IMR-90 (cell line): Measurements from ENCODE around the gene NEAT1. TPM values are rescaled to one million over a fixed set of nuclear protein-coding genes. Genes with fewer than 3 reads are reported as not detected.

ENCODE experiments used
- CHD1 ChIP-seq: IDR thresholded peaks from 2 replicates; pipeline ENCODE4 v1.6.1; 2012; ENCODE audit warnings: low read depth, low read length, improper control_type of control experiment
- MAFK ChIP-seq: IDR thresholded peaks from 2 replicates; pipeline ENCODE4 v1.6.1; 2012; ENCODE audit warnings: low read depth, low read length, improper control_type of control experiment
- POLR2A ChIP-seq: IDR thresholded peaks from 2 replicates; pipeline ENCODE4 v1.6.1; 2012; ENCODE audit warnings: mild to moderate bottlenecking, low read depth, low read length
- RFX5 ChIP-seq: IDR thresholded peaks from 2 replicates; pipeline ENCODE4 v1.8.0; 2012; ENCODE audit warnings: low read depth, mild to moderate bottlenecking, low read length, moderate library complexity
- microRNA-seq, 2 experiments: library from miRNA; stranded (forward) in 1 of 2; unstranded in 1 of 2; fragments of 10-50 nt in 1 of 2; fragments of <30 nt in 1 of 2; gene quantifications in 1 of 2; microRNA quantifications in 1 of 2; one replicate each; pipeline versions ENCODE3 to v1.1.0; 2013 to 2020; ENCODE audit not compliant: insufficient read depth in 1 of 2, insufficient read length in 1 of 2, unreplicated experiment in 1 of 2
- polyA plus RNA-seq, 3 experiments: library from polyadenylated mRNA; depleted of rRNA; stranded (reverse); fragments of >200 nt; gene quantifications; 2 replicates each; pipeline ENCODE4 v1.2.3, GENCODE V29; 2012; ENCODE audit warnings: low replicate concordance in 1 of 3
- small RNA-seq, 5 experiments: library from RNA; depleted of rRNA; stranded (forward); fragments of <200 nt; gene quantifications; one replicate each; pipeline ENCODE3, GENCODE V24; 2012
- total RNA-seq: library from RNA; depleted of rRNA; stranded (reverse); fragments of >200 nt; gene quantifications from 2 replicates; pipeline ENCODE4 v1.2.3, GENCODE V29; 2012; rRNA removed

Gene NEAT1
- total and polyA plus RNA-seq, 2 of the 4 experiments (the other 2 are of a cell fraction) = 30.1 to 114 TPM

- TF ChIP-seq RFX5 (no peak), CHD1 (no peak), POLR2A (peak; percentile 25; the same call in 1 of the 2 replicates), MAFK (peak; percentile 45)
These were observed 71.0 kb downstream of the NEAT1 start (continued) for GRCh38 chr11:65493367-65494176.

Small RNA genes lying within 50 kb of the gene (microRNA-seq; reads per million reads assigned to microRNA genes)
- gene RF01684 (ENCODE audit: insufficient read depth, insufficient read length) = not detected

Small RNA genes lying within 50 kb of the gene (small RNA-seq; reads per million reads assigned to genes)
- 0 reads per million in 5 experiments for gene RF01684

Other genes with a start within 250 kb of the NEAT1 start
- 62.8 and 110 TPM in 2 replicates for gene CAPN1, start 240.9 kb upstream of the NEAT1 start, total RNA-seq
- gene CAPN1, start 240.9 kb upstream of the NEAT1 start, polyA plus RNA-seq (2012; rRNA removed) = 182 and 263 TPM in 2 replicates
- 12.2 and 14.2 TPM in 2 replicates for gene POLA2, start 160.8 kb upstream of the NEAT1 start, total RNA-seq
- 17.3 and 19.9 TPM in 2 replicates for gene POLA2, start 160.8 kb upstream of the NEAT1 start, polyA plus RNA-seq (2012; rRNA removed)
- gene CDC42EP2, start 107.9 kb upstream of the NEAT1 start, total RNA-seq = 5.2 and 5.3 TPM in 2 replicates
- gene CDC42EP2, start 107.9 kb upstream of the NEAT1 start, polyA plus RNA-seq (2012; rRNA removed) = 27.5 and 31.3 TPM in 2 replicates
- gene DPF2, start 88.9 kb upstream of the NEAT1 start, total RNA-seq = 37.2 and 42.8 TPM in 2 replicates
- gene DPF2, start 88.9 kb upstream of the NEAT1 start, polyA plus RNA-seq (2012; rRNA removed) = 54.3 and 62.5 TPM in 2 replicates
- 0.28 TPM in 1 of 2 replicates, not detected in the other for gene TIGD3, start 68.0 kb upstream of the NEAT1 start, total RNA-seq
- gene TIGD3, start 68.0 kb upstream of the NEAT1 start, polyA plus RNA-seq (2012; rRNA removed) = 0.12 TPM in 1 of 2 replicates, not detected in the other
- 0.56 and 0.72 TPM in 2 replicates for gene SLC25A45, start 40.2 kb upstream of the NEAT1 start, total RNA-seq
- 1.2 and 1.3 TPM in 2 replicates for gene SLC25A45, start 40.2 kb upstream of the NEAT1 start, polyA plus RNA-seq (2012; rRNA removed)
- gene FRMD8, start 36.2 kb upstream of the NEAT1 start, total RNA-seq = 10.8 and 11.3 TPM in 2 replicates
- gene FRMD8, start 36.2 kb upstream of the NEAT1 start, polyA plus RNA-seq (2012; rRNA removed) = 19.8 and 22.5 TPM in 2 replicates
- 3,569 and 5,244 TPM in 2 replicates for gene MALAT1, start 76.2 kb downstream of the NEAT1 start, total RNA-seq
- 430 and 636 TPM in 2 replicates for gene MALAT1, start 76.2 kb downstream of the NEAT1 start, polyA plus RNA-seq (2012; rRNA removed)
- gene SCYL1, start 102.3 kb downstream of the NEAT1 start, total RNA-seq = 95.8 and 96.4 TPM in 2 replicates
- 150 and 172 TPM in 2 replicates for gene SCYL1, start 102.3 kb downstream of the NEAT1 start, polyA plus RNA-seq (2012; rRNA removed)
- gene LTBP3, start 135.6 kb downstream of the NEAT1 start, total RNA-seq = 6.6 and 8.3 TPM in 2 replicates
- gene LTBP3, start 135.6 kb downstream of the NEAT1 start, polyA plus RNA-seq (2012; rRNA removed) = 145 and 216 TPM in 2 replicates
- 69.7 and 75.6 TPM in 2 replicates for gene ZNRD2, start 147.7 kb downstream of the NEAT1 start, total RNA-seq
- gene ZNRD2, start 147.7 kb downstream of the NEAT1 start, polyA plus RNA-seq (2012; rRNA removed) = 90.3 and 113 TPM in 2 replicates
- 12.0 and 14.2 TPM in 2 replicates for gene FAM89B, start 149.7 kb downstream of the NEAT1 start, total RNA-seq
- gene FAM89B, start 149.7 kb downstream of the NEAT1 start, polyA plus RNA-seq (2012; rRNA removed) = 65.5 and 86.6 TPM in 2 replicates
- 10.0 and 13.3 TPM in 2 replicates for gene EHBP1L1, start 153.3 kb downstream of the NEAT1 start, total RNA-seq
- gene EHBP1L1, start 153.3 kb downstream of the NEAT1 start, polyA plus RNA-seq (2012; rRNA removed) = 27.4 and 29.0 TPM in 2 replicates
- gene KCNK7, start 173.0 kb downstream of the NEAT1 start, total RNA-seq = not detected in 2 replicates
- gene KCNK7, start 173.0 kb downstream of the NEAT1 start, polyA plus RNA-seq (2012; rRNA removed) = 0.09 and 0.34 TPM in 2 replicates
- 16.7 and 17.7 TPM in 2 replicates for gene MAP3K11, start 191.4 kb downstream of the NEAT1 start, total RNA-seq
- 37.5 and 52.0 TPM in 2 replicates for gene MAP3K11, start 191.4 kb downstream of the NEAT1 start, polyA plus RNA-seq (2012; rRNA removed)
- gene PCNX3, start 193.0 kb downstream of the NEAT1 start, total RNA-seq = 5.6 and 5.8 TPM in 2 replicates
- 33.2 and 40.4 TPM in 2 replicates for gene PCNX3, start 193.0 kb downstream of the NEAT1 start, polyA plus RNA-seq (2012; rRNA removed)
- gene SIPA1, start 215.3 kb downstream of the NEAT1 start, total RNA-seq = 10.6 and 11.4 TPM in 2 replicates
- gene SIPA1, start 215.3 kb downstream of the NEAT1 start, polyA plus RNA-seq (2012; rRNA removed) = 39.7 and 44.3 TPM in 2 replicates
- gene RELA, start 240.1 kb downstream of the NEAT1 start, total RNA-seq = 8.6 and 8.9 TPM in 2 replicates
- 51.0 and 53.0 TPM in 2 replicates for gene RELA, start 240.1 kb downstream of the NEAT1 start, polyA plus RNA-seq (2012; rRNA removed)